B cell (primary cell): ENCODE measurements around the gene PDCD1LG2. TPM values are rescaled to one million over a fixed set of nuclear protein-coding genes. Genes with fewer than 3 reads are reported as not detected.
"Not testable (repeated sequence)": the region's sequence is repeated elsewhere in the genome, so short reads cannot be mapped to it uniquely, and the experiment has no call there.

Experiments used
- ATAC-seq: fragments of 200-7000 bp; cut with Tn5 transposase; one replicate; pipeline ENCODE4 v1.10.0; 2021; ENCODE audit warnings: low read depth, mild to moderate bottlenecking, moderate number of reproducible peaks, moderate library complexity
- CTCF ChIA-PET: fragments of 350-600 bp; sonication (Branson Sonifier 250); formaldehyde crosslinking; loops from one replicate; lab custom pipeline; 2021; ENCODE audit warnings: antibody characterized with exemption, inconsistent platforms; lab: Charles Lee
- POLR2A ChIA-PET: fragments of 350-600 bp; sonication (Branson Sonifier 250); formaldehyde crosslinking; loops from one replicate; lab custom pipeline; 2021; ENCODE audit warnings: antibody characterized with exemption; lab: Charles Lee
- DNase-seq: peaks from one replicate; pipeline ENCODE4 v3.0.0; 2013
- H2AFZ ChIP-seq: 2 replicates; pipeline ENCODE4 v1.6.1; 2012; ENCODE audit warnings: mild to moderate bottlenecking, low read depth, low read length; ENCODE audit not compliant: insufficient read depth, poor library complexity, severe bottlenecking
- H3K27ac ChIP-seq, 2 donors: 1 replicate in 1 of 2; 2 replicates in 1 of 2; pipeline ENCODE4 v1.5.1; 2012 to 2013; ENCODE audit warnings: low read length in 2 of 2, mild to moderate bottlenecking in 2 of 2, moderate library complexity in 1 of 2
- H3K27me3 ChIP-seq, 4 experiments: fragments of 200-600 bp in 1 of 4; sonication (generic) in 1 of 4; replicated peaks in 1 of 4; 1 replicate in 2 of 4; 2 replicates in 2 of 4; pipeline versions ENCODE4 v1.6.1 to v1.7.0; 2013 to 2016; ENCODE audit warnings: low read length in 3 of 4, mild to moderate bottlenecking in 2 of 4, mixed read lengths in 1 of 4, moderate library complexity in 1 of 4; ENCODE audit not compliant: insufficient read depth in 4 of 4, control insufficient read depth in 3 of 4; ENCODE audit errors: control extremely low read depth in 1 of 4
- H3K36me3 ChIP-seq, 2 experiments: replicated peaks in 1 of 2; 1 replicate in 1 of 2; 2 replicates in 1 of 2; pipeline versions ENCODE4 v1.6.1 to v1.7.1; 2013; ENCODE audit warnings: low read length in 1 of 2; ENCODE audit not compliant: insufficient read depth in 2 of 2, control insufficient read depth in 1 of 2; ENCODE audit errors: control extremely low read depth in 1 of 2, extremely low read depth in 1 of 2
- H3K4me1 ChIP-seq, 2 donors: fragments of 200-600 bp in 1 of 2; sonication (generic) in 1 of 2; 1 replicate in 1 of 2; 2 replicates in 1 of 2; pipeline versions ENCODE4 v1.5.1 to v1.6.1; 2013 to 2017; ENCODE audit warnings: low read length in 2 of 2; ENCODE audit not compliant: control insufficient read depth in 2 of 2, insufficient read depth in 2 of 2
- H3K4me2 ChIP-seq: replicated peaks from 2 replicates; pipeline ENCODE3; 2012; ENCODE audit warnings: mild to moderate bottlenecking, low read depth, low read length; ENCODE audit not compliant: poor library complexity, severe bottlenecking
- H3K4me3 ChIP-seq, 5 experiments: fragments of 200-600 bp in 1 of 5; sonication (generic) in 1 of 5; 1 replicate in 3 of 5; 2 replicates in 2 of 5; pipeline versions ENCODE4 v1.5.1 to v1.7.0; 2011 to 2016; ENCODE audit warnings: low read length in 4 of 5, mild to moderate bottlenecking in 4 of 5, low read depth in 2 of 5, control low read depth in 1 of 5, moderate library complexity in 1 of 5; ENCODE audit not compliant: insufficient read depth in 1 of 5; ENCODE audit errors: control extremely low read depth in 1 of 5, extremely low read depth in 1 of 5
- H3K79me2 ChIP-seq: fragments of 200-600 bp; sonication (generic); one replicate; pipeline ENCODE4 v1.6.0; 2016; ENCODE audit warnings: low read length; ENCODE audit not compliant: control insufficient read depth, insufficient read depth
- H3K9ac ChIP-seq: fragments of 200-600 bp; sonication (generic); 2 replicates; pipeline ENCODE4 v1.6.1; 2017; ENCODE audit warnings: mild to moderate bottlenecking, low read length, moderate library complexity
- H3K9me3 ChIP-seq, 3 donors: one replicate each; pipeline versions ENCODE4 v1.6.1 to v1.7.1; 2013; ENCODE audit warnings: low read length in 2 of 3; ENCODE audit not compliant: control insufficient read depth in 2 of 3, insufficient read depth in 1 of 3; ENCODE audit errors: control extremely low read depth in 1 of 3
- H4K20me1 ChIP-seq: 2 replicates; pipeline ENCODE4 v1.6.0; 2012; ENCODE audit warnings: mild to moderate bottlenecking, low read length; ENCODE audit not compliant: insufficient read depth, control insufficient read depth, poor library complexity, severe bottlenecking
- H3K27ac Mint-ChIP-seq: one replicate; pipeline ENCODE4 v1.8.0; 2021; ENCODE audit warnings: mixed read lengths
- H3K27me3 Mint-ChIP-seq: one replicate; pipeline ENCODE4 v1.8.0; 2021; ENCODE audit warnings: mixed read lengths
- H3K4me1 Mint-ChIP-seq: one replicate; pipeline ENCODE4 v1.8.0; 2021; ENCODE audit warnings: mixed read lengths
- H3K4me3 Mint-ChIP-seq: one replicate; pipeline ENCODE4 v1.8.0; 2021; ENCODE audit warnings: mixed read lengths
- H3K9me3 Mint-ChIP-seq: one replicate; pipeline ENCODE4 v1.8.0; 2022; ENCODE audit warnings: mixed read lengths; ENCODE audit not compliant: insufficient read depth
- EZH2 ChIP-seq: IDR thresholded peaks from 2 replicates; pipeline ENCODE4 v1.6.1; 2012; ENCODE audit warnings: borderline replicate concordance, low read depth, mild to moderate bottlenecking, moderate library complexity, low read length; ENCODE audit not compliant: insufficient read depth, poor library complexity, severe bottlenecking
- WGBS: methylation state at CpG from one replicate; pipeline ENCODE4 v1.1.5; 2013; ENCODE audit warnings: missing lambda C conversion rate; ENCODE audit not compliant: insufficient coverage; 5-methylcytosine and 5-hydroxymethylcytosine counted together
- intact Hi-C: fragments of 100-400 bp; cut with micrococcal nuclease; formaldehyde crosslinking; loops from one replicate; pipeline ENCODE4 v1.10.0; 2022
- polyA plus RNA-seq: library from polyadenylated mRNA; depleted of rRNA; stranded (reverse); fragments of >200 nt; gene quantifications from 2 replicates; pipeline ENCODE4 v1.2.3, GENCODE V29; 2012
- total RNA-seq, 2 donors: library from RNA; stranded (reverse); fragments of 120-200 nt in 1 of 2; gene quantifications; 1 replicate in 1 of 2; 2 replicates in 1 of 2; pipeline versions ENCODE4 v1.2.3 to v1.2.4, GENCODE V29; 2013 to 2022
- TF ChIP-seq, protein P1 (sequence below): fragments of 200-600 bp; IDR thresholded peaks from one replicate; pipeline ENCODE4 v1.8.0; 2022; ENCODE audit warnings: antibody characterized with exemption, mild to moderate bottlenecking

PDCD1LG2 gene
- total and polyA plus RNA-seq, 2 donors (not counting 1 experiment from before 2014, with no cell fraction given), result 0.67 TPM; not detected in 1

DNA sequence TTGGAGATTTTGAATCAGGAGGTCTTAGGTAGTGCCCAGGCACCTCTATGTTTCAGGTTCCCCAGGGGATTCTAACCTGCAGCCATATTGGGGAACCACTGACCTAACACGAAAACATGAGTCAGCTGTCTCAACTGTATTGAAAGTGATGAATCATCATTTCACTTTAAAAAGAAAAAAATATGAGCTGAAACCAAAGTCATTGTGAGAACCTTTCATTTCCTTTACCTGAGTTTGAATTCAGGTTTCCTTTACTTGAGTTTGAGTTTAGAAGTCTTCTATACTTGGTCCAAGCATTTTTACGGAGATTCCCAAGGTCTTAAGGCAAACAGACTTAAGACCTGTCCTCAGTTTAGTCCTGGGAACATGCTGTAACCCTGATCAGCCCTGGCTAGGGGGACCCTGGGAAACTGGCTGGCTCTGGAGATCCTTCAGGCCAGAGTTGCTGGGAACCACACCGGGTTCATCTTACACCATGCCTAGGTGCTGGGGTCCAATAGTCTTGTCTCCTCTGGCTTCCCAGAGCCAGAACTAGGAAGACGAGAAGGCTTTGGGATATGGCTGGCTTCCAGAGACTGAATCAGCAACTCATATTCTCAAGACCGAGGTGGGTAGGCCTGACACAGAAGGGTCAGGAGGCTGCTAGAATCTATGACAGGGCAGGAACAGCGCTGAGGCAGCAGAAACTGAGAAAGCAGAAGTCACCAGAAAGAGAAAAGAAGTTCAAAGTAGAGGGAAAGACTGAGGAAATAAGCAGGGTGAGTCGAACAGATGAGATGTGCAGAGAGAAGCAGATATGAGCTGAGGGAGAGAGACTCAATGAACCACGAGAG is 16.4 kb upstream of the PDCD1LG2 start:
- no peaks in the 10 kb centered on the region for H3K27me3 Mint-ChIP-seq
- Histone ChIP-seq H3K79me2 (no peaks in the 10 kb centered on the region), H4K20me1 (no peaks in the 10 kb centered on the region), H3K27ac (peak overlapping the region; percentile 30 to 44), H3K27me3 (no peaks in the 10 kb centered on the region), H3K36me3 (no peaks in the 10 kb centered on the region), H2AFZ (no peak overlapping the region), H3K4me1 (peaks cover 9 to 12% of the 10 kb centered on the region in 2 donors), H3K4me2 (peak overlapping the region; percentile 7), H3K9me3 (no peaks in the 10 kb centered on the region), H3K4me3 (no peak overlapping the region), H3K9ac (no peak overlapping the region)
- ChIA-PET CTCF (interaction anchor here (0.8 kb wide), 1 partner anchor 44 kb away, joined by 4 read pairs; the partner anchor contains the start of gene CD274), POLR2A (no interaction called here)
- TF ChIP-seq EZH2, result no peak
- TF ChIP-seq, protein P1, sequence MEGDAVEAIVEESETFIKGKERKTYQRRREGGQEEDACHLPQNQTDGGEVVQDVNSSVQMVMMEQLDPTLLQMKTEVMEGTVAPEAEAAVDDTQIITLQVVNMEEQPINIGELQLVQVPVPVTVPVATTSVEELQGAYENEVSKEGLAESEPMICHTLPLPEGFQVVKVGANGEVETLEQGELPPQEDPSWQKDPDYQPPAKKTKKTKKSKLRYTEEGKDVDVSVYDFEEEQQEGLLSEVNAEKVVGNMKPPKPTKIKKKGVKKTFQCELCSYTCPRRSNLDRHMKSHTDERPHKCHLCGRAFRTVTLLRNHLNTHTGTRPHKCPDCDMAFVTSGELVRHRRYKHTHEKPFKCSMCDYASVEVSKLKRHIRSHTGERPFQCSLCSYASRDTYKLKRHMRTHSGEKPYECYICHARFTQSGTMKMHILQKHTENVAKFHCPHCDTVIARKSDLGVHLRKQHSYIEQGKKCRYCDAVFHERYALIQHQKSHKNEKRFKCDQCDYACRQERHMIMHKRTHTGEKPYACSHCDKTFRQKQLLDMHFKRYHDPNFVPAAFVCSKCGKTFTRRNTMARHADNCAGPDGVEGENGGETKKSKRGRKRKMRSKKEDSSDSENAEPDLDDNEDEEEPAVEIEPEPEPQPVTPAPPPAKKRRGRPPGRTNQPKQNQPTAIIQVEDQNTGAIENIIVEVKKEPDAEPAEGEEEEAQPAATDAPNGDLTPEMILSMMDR, result no peak
- intact Hi-C loops, result no loop called here
- DNase-seq (peak; percentile 59), ATAC-seq (peak; percentile 49)
- peaks cover 2% of the 10 kb centered on the region for H3K9me3 Mint-ChIP-seq
- H3K4me1 Mint-ChIP-seq, result peaks cover 18% of the 10 kb centered on the region
- WGBS, result 39% methylated on average over 4 of the region's 8 CpGs
- peak overlapping the region; percentile 0 for H3K4me3 Mint-ChIP-seq
- H3K27ac Mint-ChIP-seq, result peak overlapping the region; percentile 3

DNA sequence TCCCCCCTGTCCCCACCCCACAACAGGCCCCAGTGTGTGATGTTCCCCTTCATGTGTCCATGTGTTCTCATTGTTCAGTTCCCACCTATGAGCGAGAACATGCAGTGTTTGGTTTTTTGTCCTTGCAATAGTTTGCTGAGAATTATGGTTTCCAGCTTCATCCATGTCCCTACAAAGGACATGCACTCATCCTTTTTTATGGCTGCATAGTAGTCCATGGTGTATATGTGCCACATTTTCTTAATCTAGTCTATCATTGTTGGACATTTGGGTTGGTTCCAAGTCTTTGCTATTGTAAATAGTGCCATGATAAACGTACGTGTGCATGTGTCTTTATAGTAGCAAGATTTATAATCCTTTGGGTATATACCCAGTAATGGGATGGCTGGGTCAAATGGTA is 15.6 kb upstream of the PDCD1LG2 start:
- not testable (repeated sequence) for H3K27me3 Mint-ChIP-seq, H3K4me2 ChIP-seq, H3K27ac Mint-ChIP-seq, H3K27ac ChIP-seq, H2AFZ ChIP-seq, H3K27me3 ChIP-seq, H3K79me2 ChIP-seq, H3K9ac ChIP-seq, H3K4me3 Mint-ChIP-seq, H3K36me3 ChIP-seq, H3K9me3 Mint-ChIP-seq, H4K20me1 ChIP-seq, H3K9me3 ChIP-seq, DNase-seq, ATAC-seq, H3K4me3 ChIP-seq
- intact Hi-C loops, result loop anchor here (5.0 kb wide), 1 partner anchor 38 kb away; no protein-coding TSS in a partner anchor
- ChIA-PET POLR2A (interaction anchor here (0.6 kb wide), 1 partner anchor 90 kb away, joined by 3 read pairs; no protein-coding TSS in a partner anchor), CTCF (interaction anchor here (0.8 kb wide), 1 partner anchor 45 kb away, joined by 4 read pairs; the partner anchor contains the start of gene CD274)
- H3K4me1 Mint-ChIP-seq, result peaks cover 18% of the 10 kb centered on the region
- WGBS, result no CpG with 5 or more reads among the region's 3 CpGs
- peaks cover 9 to 12% of the 10 kb centered on the region in 2 donors for H3K4me1 ChIP-seq
